HFF-Myc (cell line): ENCODE results near the gene SRRT.

Experiments used
- DNase-seq: peaks from one replicate; pipeline ENCODE4 v3.0.0-alpha.2; 2011; ENCODE audit warnings: low read depth; ENCODE audit errors: extremely low read depth
- H3K4me3 ChIP-seq: replicated peaks from 2 replicates; pipeline ENCODE4 v1.5.1; 2011; ENCODE audit warnings: low read depth, mild to moderate bottlenecking, control low read depth, low read length
- TF ChIP-seq, protein P1 (sequence below): IDR thresholded peaks from 2 replicates; pipeline ENCODE4 v1.5.1; 2012; ENCODE audit warnings: mild to moderate bottlenecking, low read depth, low read length, control low read depth; ENCODE audit errors: missing control alignments

The SRRT gene

GRCh38 chr7:100895956-100896731, 21.2 kb downstream of the SRRT start:
- TF ChIP-seq, protein P1, sequence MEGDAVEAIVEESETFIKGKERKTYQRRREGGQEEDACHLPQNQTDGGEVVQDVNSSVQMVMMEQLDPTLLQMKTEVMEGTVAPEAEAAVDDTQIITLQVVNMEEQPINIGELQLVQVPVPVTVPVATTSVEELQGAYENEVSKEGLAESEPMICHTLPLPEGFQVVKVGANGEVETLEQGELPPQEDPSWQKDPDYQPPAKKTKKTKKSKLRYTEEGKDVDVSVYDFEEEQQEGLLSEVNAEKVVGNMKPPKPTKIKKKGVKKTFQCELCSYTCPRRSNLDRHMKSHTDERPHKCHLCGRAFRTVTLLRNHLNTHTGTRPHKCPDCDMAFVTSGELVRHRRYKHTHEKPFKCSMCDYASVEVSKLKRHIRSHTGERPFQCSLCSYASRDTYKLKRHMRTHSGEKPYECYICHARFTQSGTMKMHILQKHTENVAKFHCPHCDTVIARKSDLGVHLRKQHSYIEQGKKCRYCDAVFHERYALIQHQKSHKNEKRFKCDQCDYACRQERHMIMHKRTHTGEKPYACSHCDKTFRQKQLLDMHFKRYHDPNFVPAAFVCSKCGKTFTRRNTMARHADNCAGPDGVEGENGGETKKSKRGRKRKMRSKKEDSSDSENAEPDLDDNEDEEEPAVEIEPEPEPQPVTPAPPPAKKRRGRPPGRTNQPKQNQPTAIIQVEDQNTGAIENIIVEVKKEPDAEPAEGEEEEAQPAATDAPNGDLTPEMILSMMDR, result no peak
- H3K4me3 ChIP-seq, result no peak overlapping the region
- no peak for DNase-seq

- TF ChIP-seq, protein P1, result peak; percentile 67
- no peak for DNase-seq
- H3K4me3 ChIP-seq, result no peak overlapping the region
These were observed 22.1 kb downstream of the SRRT start for GRCh38 chr7:100896732-100897608.

DNA sequence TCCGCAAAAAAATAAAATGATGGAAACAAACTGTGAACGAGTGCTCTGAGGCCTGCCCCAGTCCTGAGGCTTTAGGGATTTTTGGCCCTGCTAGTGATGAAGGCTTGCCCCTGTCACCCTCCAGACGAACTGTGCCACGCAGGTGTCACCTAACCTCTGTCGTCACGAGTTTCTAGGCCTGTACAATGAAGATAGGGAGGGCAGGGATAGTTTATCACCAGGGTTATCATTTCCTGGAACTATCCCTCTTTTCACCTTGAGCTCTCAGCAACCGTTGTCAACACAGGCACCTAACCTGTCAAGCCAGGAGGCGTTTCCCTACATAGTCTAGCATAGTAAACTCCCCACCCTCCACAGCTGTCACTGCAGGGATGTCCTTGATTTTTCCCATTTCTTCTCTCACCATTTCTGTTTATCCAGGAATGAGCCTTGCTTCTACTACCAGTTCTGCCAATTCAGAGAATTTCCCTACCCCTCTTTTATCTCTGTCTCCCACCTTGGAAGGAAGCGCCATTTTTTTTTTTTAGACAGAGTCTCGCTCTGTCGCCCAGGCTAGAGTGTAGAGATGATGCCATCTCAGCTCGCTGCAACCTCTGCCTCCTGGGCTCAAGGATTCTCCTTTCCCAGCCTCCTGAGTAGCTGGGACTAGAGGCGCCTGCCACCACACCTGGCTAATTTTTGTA, 23.0 kb downstream of the SRRT start:
- DNase-seq, result no peak
- H3K4me3 ChIP-seq, result no peak overlapping the region
- TF ChIP-seq, protein P1, result no peak

GRCh38 chr7:100899432-100899831, 24.5 kb downstream of the SRRT start:
- TF ChIP-seq, protein P1, result no peak
- no peak overlapping the region for H3K4me3 ChIP-seq
- DNase-seq, result no peak

GRCh38 chr7:100900978-100901377, 26.1 kb downstream of the SRRT start:
- H3K4me3 ChIP-seq, result no peak overlapping the region
- no peak for DNase-seq
- TF ChIP-seq, protein P1, result no peak

- DNase-seq, result no peak
- TF ChIP-seq, protein P1, result no peak
- no peak overlapping the region for H3K4me3 ChIP-seq
These were observed 27.0 kb downstream of the SRRT start for GRCh38 chr7:100901921-100902332.
